NCI-H226 (cell line): Measurements from ENCODE around the gene PHYH.
"Not testable (repeated sequence)": the region's sequence is repeated elsewhere in the genome, so short reads cannot be mapped to it uniquely, and the experiment has no call there.

Experiments used
- DNase-seq: peaks from one replicate; pipeline ENCODE4 v3.0.0-alpha.2; 2015

PHYH gene

GRCh38 chr10:13319166-13319565, 19.3 kb upstream of the PHYH start:
- DNase-seq, result no peak

GRCh38 chr10:13317474-13317873, 17.6 kb upstream of the PHYH start:
- DNase-seq, result no peak

GRCh38 chr10:13316635-13317311, 16.9 kb upstream of the PHYH start:
- no peak for DNase-seq

GRCh38 chr10:13315361-13315760, 15.5 kb upstream of the PHYH start:
- DNase-seq, result no peak

GRCh38 chr10:13311177-13311575, 11.3 kb upstream of the PHYH start:
- DNase-seq, result no peak

- DNase-seq, result no peak
Measured at GRCh38 chr10:13310518-13311176, 10.8 kb upstream of the PHYH start.

GRCh38 chr10:13309792-13310191, 9.9 kb upstream of the PHYH start:
- DNase-seq, result no peak

GRCh38 chr10:13308096-13308495, 8.2 kb upstream of the PHYH start:
- no peak for DNase-seq

GRCh38 chr10:13306103-13306502, 6.2 kb upstream of the PHYH start:
- DNase-seq, result no peak

GRCh38 chr10:13302821-13303555, 3.1 kb upstream of the PHYH start:
- DNase-seq, result no peak

GRCh38 chr10:13298748-13299436, 972 bp downstream of the PHYH start:
- DNase-seq, result no peak

- DNase-seq, result no peak
Measured at GRCh38 chr10:13296476-13296875, 3.4 kb downstream of the PHYH start.

- no peak for DNase-seq
Measured at GRCh38 chr10:13294784-13295183, 5.1 kb downstream of the PHYH start.

GRCh38 chr10:13291821-13292773, 7.8 kb downstream of the PHYH start:
- DNase-seq, result no peak

- DNase-seq, result no peak
Measured at GRCh38 chr10:13291061-13291460, 8.8 kb downstream of the PHYH start.

GRCh38 chr10:13284050-13284449, 15.8 kb downstream of the PHYH start:
- DNase-seq, result no peak

- not testable (repeated sequence) for DNase-seq
Measured at GRCh38 chr10:13282348-13282747, 17.5 kb downstream of the PHYH start.

- DNase-seq, result no peak
Measured at GRCh38 chr10:13276749-13277365, 23.0 kb downstream of the PHYH start.

GRCh38 chr10:13276146-13276545, 23.7 kb downstream of the PHYH start:
- not testable (repeated sequence) for DNase-seq

GRCh38 chr10:13272164-13272571, 27.7 kb downstream of the PHYH start:
- DNase-seq, result no peak

- DNase-seq, result no peak
Measured at GRCh38 chr10:13271552-13272163, 28.2 kb downstream of the PHYH start.
